ENCODE results near the gene LRRFIP1. TPM values are rescaled to one million over a fixed set of nuclear protein-coding genes. Genes with fewer than 3 reads are reported as not detected.

Gene LRRFIP1
- total RNA-seq, 1 donor from 2014 or later, result 76.3 TPM

DNA sequence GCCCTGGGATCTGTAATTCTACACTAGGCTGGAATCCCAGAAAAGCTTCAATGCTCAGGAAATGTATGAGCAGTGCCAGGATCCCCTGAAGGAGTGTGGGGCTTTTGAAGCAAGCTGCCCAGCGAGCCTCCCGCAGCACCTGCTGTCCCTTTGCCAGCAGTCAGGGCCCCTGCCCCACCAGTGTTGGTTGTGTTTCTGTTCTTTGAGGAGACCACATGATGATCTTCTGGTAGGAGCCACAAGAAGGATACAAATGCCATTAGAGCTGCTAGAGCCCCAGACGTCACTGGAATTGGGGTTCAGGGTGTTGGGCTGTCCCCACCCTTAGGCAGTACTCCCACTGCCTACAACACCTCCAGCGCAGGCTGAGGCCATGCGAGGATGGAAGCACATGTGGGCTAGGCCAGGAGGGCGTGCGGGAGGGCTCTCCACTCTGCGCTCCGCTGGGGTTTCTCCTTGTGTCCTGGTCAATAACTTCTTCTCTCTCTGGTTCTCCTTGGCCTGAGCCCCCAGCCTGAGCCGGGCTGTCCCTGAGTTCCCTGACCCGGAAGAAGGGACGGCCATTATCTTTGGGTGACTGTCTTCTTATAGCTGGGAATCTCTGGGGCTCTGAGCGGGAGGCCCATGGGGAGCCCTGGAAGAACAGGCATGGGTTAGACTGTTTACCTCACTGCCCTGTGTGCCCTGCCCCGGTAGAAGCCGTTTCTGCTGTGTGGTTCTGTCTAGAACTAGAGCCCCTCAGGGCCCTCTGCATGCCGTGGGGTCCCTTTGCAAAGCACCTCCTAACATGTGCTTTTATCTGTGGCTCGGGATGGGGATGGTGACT lies 73.9 kb downstream of the LRRFIP1 start:
- no peak for DNase-seq (ENCODE audit: low spot score)

DNA sequence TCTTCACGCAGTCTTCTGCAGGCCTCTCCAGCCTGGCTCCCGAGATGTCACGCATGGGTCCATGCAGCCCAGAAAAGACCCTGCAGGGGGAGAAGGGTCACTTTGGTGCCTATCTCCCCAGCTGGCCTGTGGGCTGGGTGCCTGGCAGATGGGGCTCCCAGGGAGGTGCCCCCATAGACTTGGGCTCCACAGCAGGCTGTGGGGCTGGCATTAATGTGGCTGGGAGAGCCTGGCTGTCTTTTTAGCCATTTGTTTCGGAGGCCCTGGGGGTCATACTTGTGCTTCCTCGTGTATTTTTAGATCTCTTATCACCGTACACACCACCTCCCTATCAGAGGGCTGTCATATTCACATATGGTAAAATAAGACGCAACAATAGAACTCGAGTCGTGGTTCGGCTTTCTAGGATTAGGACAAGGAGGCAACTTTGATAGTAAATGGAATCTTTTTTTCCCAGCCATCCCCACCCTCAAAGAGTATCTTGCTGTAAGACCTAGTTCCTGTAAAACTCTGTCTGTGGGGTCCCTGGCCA lies 74.5 kb downstream of the LRRFIP1 start:
- no peak for DNase-seq (ENCODE audit: low spot score)

DNA sequence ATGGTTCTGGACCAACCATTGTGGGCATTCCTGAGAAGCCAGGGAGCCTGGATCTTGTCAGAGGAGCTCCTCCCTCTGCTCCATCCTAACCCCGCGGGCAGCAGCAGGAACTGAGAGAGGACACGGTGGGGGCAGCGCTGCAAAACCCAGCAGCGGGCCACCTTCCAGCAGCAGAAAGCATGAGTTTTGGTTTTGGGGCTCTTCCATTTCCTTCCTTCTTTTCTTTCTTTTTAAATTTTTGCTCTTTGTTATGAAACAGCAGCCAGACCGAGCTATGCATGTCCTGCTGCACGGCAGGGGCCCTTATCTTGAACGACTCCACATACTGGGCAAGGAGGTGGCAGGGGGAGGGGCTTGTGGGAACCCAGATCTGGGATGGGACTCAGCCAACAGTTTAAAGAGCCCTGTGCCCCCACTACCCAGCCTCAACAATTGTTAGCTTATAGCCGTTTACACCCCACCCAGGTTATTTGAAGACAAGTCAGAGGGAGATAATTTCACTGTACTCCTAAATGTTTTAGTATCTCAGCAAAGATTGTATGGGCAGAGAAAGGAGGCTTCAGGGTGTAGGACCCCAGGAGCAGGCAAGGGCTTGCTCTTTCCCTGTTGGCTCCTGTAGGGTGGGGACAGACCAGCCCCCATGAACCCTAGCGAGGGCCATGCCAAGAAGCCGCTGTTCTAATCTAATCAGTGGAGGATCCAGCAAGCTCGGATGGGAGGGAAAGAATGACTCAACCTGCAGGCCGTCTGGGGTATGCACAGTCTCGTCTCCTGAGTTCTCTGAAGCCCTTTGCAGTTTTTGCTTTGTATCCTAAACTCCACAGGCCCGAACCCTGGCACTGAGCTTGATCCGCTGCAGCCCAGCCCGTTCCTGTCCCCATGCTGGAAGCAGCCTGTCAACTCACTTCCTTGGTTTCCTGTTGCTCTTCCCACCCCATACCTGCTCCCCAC lies 75.3 kb downstream of the LRRFIP1 start:
- DNase-seq (ENCODE audit: low spot score), result peak; percentile 90

GRCh38 chr2:237704501-237705434 lies 77.4 kb downstream of the LRRFIP1 start:
- no peak for DNase-seq (ENCODE audit: low spot score)

GRCh38 chr2:237706257-237706656 lies 78.9 kb downstream of the LRRFIP1 start:
- DNase-seq (ENCODE audit: low spot score), result no peak

DNA sequence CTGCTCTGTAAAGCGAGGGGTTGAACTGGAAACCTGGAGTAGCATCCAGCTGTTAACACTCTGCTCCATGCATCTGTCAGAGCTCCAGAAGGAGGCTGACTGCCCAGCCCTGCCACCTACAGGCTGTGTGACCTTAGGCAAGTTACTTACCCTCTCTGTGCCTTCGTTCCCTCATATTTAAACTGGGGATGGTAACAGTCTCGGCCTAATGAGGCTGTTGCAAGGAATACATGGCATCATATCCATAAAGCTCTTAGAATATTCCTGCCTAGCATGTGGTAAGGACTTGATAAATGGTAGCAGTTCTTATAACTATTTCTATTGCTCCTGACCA lies 80.6 kb downstream of the LRRFIP1 start:
- DNase-seq (ENCODE audit: low spot score), result no peak

- no peak for DNase-seq (ENCODE audit: low spot score)
Observed at GRCh38 chr2:237708491-237708890, 81.1 kb downstream of the LRRFIP1 start.

GRCh38 chr2:237708961-237709360 lies 81.6 kb downstream of the LRRFIP1 start:
- DNase-seq (ENCODE audit: low spot score), result no peak

- DNase-seq (ENCODE audit: low spot score), result no peak
Observed at GRCh38 chr2:237711458-237712150, 84.2 kb downstream of the LRRFIP1 start.

DNA sequence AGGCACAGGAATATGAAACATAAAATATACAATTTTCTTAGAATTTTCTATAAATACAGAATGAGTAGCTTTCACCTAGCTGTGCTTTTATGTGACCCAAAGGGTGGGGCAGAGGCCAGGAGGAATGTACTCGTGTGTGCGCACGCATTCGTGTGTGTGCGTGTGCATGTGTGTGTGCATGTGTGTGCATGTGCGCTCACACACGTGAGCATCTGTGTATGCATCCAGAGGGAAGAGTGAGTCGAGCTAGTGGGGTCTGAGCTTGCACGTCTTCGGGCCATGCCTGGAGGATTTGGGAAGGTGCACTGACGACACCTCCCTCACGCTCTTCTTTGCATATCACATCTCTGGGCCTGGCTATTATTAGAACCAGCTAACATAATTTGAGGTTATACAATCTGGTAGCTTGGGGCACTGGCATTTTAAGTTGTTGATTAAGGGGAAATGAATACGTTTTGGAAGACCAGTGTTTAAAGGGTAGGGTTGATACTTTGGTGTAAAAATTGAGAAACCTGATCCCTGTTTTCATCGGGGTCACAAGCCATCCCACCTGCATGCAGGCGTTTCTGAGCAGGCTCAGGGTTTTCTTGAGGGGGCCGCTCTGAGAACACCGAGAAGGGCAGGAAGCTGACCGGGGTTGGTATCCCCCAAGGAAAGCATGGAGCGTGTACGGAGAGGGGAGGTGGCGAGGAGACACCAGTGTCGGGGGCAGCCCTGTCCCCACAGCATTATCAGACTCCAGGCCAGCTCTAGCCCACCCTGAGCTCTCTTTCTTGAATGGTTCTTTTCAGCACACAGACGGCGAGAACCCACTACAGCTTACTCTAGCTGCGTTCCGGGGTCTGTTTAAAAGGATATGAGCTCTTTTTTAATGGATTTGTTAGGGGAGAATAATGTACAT lies 85.3 kb downstream of the LRRFIP1 start:
- DNase-seq (ENCODE audit: low spot score), result no peak

DNA sequence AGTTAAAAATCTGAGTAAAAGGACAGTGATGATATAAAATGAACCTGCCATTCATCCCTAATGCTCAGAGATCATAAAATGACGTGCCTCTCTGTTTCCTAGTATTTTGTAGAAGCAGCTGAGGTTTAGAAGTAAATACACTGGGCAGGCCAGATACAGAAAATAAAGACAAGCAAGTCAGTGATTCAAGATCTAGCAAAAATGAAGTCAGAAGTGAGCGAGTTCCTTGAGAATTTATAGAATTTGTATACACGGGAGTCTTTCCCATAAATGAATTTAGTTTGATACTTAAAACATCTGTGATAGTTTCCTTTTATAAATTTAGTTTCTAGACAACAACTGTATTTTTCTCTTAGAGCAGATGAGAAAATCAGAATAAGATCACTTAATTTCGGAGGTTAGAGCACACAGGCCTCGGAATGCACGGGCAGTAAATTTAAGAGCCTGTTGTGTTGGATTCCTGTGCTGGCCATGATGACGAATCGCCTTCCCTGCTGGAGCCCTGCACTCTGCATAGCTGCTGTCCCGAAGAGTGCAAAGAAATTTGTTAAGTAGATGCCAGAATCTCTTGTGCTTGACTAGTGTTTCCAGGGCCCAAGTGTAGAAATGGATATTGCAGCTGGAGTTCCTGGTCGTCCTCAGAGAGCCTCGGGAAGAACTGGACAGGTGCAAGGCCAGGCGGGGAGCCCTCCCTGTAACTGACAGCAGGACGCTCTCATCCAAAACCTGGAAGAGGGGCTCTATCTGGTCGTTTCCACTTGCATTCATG lies 87.5 kb downstream of the LRRFIP1 start:
- DNase-seq (ENCODE audit: low spot score), result peak; percentile 70

DNA sequence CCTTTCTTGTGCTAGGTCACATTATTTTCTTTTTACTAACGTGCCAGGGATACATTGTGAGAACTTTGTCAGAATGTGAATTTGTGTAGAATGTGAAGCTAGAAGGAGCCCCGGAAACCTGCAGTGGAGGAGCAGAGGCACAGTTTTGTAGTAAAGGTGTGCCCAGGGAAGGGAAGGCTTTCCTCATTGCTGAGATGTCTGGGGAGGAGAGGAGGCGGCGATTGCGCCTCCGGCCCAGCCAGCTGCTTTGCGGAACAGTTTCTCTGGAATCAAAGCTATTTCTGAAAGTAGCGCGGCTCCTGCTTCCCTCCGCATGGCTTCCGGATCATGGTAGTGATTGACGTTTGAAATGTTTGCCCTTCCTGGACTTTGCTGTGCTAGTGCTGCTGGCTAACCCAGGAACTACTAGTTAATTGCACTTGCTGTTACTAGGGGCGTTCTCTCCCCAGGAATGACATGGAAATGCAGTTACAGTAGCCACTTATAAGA lies 88.1 kb downstream of the LRRFIP1 start:
- peak; percentile 57 for DNase-seq (ENCODE audit: low spot score)

DNA sequence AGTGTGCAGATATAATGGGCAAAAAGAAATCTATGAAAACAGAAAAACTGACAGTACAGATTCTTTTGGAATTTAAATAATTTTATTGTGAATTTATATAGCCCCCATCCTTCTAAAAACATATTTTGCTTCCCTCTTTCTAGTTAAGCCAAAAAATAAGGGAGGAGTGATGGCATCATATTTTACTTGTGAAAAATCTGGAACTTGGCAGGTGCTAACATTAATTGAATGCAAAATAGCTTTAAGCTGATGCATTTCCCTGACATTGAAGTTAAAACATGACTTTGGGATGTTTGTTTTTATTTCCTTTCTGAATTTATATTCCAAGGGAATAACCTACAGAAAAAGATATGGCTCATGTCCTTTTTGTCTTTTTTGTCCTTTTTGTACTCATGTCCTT lies 88.6 kb downstream of the LRRFIP1 start:
- DNase-seq (ENCODE audit: low spot score), result no peak

GRCh38 chr2:237717366-237718276 lies 90.2 kb downstream of the LRRFIP1 start:
- DNase-seq (ENCODE audit: low spot score), result no peak

DNA sequence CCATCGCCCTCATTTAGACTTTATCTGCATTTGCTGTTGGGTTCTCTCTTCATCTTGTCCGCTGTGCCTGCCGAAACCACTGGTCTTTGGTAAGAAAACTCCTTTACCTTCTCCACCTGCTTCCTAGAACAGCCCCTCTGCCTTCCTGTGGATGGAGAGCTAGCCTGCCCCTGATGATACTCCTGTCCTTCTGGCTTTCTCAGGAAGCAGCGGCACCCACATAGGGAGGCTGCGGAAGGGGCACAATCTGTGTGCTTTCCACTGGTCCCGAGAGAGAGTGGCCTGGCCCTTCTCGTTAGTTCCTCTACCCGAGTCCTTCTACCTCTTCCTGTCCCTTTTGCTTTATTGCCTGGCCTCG lies 90.9 kb downstream of the LRRFIP1 start:
- DNase-seq (ENCODE audit: low spot score), result no peak

- no peak for DNase-seq (ENCODE audit: low spot score)
Observed at GRCh38 chr2:237720444-237720843, 93.1 kb downstream of the LRRFIP1 start.

GRCh38 chr2:237720957-237721356 lies 93.6 kb downstream of the LRRFIP1 start:
- DNase-seq (ENCODE audit: low spot score), result no peak

- no peak for DNase-seq (ENCODE audit: low spot score)
Observed at GRCh38 chr2:237721458-237721857, 94.1 kb downstream of the LRRFIP1 start.

All from umbilical cord (tissue), 2 donors.